ENCODE results near the gene ZFPL1. TPM values are rescaled to one million over a fixed set of nuclear protein-coding genes. Genes with fewer than 3 reads are reported as not detected.

The ZFPL1 gene
- total RNA-seq, 4 donors from 2014 or later, result 35.7 to 42.0 (median 40.6) TPM

DNA sequence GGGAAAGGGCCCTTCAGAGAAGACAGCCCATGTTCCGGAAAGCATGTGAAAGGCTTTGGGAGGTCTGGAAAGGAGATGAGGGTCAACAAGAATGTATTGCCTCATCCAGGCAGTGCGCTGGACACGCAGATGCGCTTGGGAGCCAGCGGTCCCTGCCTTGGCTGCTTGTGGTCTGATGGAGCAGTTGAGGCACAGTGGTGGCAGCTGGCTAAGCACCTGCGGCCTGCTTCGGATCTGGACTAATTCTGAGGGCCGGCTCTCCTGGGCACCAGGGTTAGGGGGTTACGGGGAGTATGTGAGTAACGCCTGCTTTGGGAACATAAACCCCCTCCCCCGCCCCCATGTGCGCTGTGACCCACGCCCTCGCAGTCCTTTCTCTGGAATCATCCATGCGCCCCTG lies 23.1 kb downstream of the ZFPL1 start:
- Histone ChIP-seq H3K36me3 (peaks cover 0 to 13% of the 10 kb centered on the region in 2 donors), H3K4me3 (no peak overlapping the region), H3K27me3 (no peaks in the 10 kb centered on the region), H3K4me1 (peaks cover 40 to 43% of the 10 kb centered on the region in 2 donors), H3K27ac (no peak overlapping the region), H3K9me3 (no peaks in the 10 kb centered on the region)
- ATAC-seq (no peak), DNase-seq (no peak)
- TF ChIP-seq, protein P1, sequence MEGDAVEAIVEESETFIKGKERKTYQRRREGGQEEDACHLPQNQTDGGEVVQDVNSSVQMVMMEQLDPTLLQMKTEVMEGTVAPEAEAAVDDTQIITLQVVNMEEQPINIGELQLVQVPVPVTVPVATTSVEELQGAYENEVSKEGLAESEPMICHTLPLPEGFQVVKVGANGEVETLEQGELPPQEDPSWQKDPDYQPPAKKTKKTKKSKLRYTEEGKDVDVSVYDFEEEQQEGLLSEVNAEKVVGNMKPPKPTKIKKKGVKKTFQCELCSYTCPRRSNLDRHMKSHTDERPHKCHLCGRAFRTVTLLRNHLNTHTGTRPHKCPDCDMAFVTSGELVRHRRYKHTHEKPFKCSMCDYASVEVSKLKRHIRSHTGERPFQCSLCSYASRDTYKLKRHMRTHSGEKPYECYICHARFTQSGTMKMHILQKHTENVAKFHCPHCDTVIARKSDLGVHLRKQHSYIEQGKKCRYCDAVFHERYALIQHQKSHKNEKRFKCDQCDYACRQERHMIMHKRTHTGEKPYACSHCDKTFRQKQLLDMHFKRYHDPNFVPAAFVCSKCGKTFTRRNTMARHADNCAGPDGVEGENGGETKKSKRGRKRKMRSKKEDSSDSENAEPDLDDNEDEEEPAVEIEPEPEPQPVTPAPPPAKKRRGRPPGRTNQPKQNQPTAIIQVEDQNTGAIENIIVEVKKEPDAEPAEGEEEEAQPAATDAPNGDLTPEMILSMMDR (IDR thresholded peaks at IDR 0.05 in 4 of 5, conservative IDR thresholded peaks at IDR 0.05 in 1 of 5), result no peak
- TF ChIP-seq POLR2A (IDR thresholded peaks at IDR 0.05), result no peak
- in situ Hi-C loops (cut with MboI; ENCODE audit: low sequenced_read_pairs in 4 of 4) (no loop called here), intact Hi-C loops (cut with DNase I; ENCODE audit: low total_unique reads) (no loop called here)

GRCh38 chr11:65107751-65108468 lies 23.9 kb downstream of the ZFPL1 start:
- Histone ChIP-seq H3K27me3 (no peaks in the 10 kb centered on the region), H3K36me3 (peaks cover 0 to 13% of the 10 kb centered on the region in 2 donors), H3K27ac (no peak overlapping the region), H3K4me1 (peaks cover 37 to 42% of the 10 kb centered on the region in 2 donors), H3K4me3 (no peak overlapping the region), H3K9me3 (no peaks in the 10 kb centered on the region)
- in situ Hi-C loops (cut with MboI; ENCODE audit: low sequenced_read_pairs in 4 of 4) (no loop called here), intact Hi-C loops (cut with DNase I; ENCODE audit: low total_unique reads) (no loop called here)
- ATAC-seq, result no peak
- no peak for DNase-seq
- no peak for TF ChIP-seq POLR2A (IDR thresholded peaks at IDR 0.05)
- TF ChIP-seq, protein P1 (IDR thresholded peaks at IDR 0.05 in 4 of 5, conservative IDR thresholded peaks at IDR 0.05 in 1 of 5), result no peak

DNA sequence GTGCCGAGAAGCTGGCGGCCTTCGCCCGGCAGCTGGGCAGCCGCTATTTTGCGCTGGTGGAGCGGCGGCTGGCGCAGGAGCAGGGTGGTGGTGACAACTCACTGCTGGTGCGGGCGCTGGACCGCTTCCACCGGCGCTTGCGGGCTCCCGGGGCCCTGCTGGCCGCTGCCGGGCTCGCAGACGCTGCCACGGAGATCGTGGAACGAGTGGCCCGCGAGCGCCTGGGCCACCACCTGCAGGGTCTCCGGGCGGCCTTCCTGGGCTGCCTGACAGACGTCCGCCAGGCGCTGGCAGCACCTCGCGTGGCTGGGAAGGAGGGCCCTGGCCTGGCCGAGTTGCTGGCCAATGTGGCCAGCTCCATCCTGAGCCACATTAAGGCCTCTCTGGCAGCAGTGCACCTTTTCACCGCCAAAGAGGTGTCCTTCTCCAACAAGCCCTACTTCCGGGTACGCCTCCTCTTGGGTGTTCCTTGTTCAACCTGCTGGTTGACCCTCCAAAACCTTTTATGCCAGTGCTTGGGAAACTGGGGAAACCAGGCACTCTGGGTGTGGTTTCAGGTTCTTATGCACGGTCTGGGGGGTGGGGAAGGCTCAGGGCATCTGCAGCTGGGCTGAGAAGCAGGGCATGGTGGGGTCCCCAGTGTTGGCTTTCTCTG lies 24.6 kb downstream of the ZFPL1 start:
- DNase-seq (no peak), ATAC-seq (no peak)
- Histone ChIP-seq H3K9me3 (no peaks in the 10 kb centered on the region), H3K4me1 (peaks cover 36 to 42% of the 10 kb centered on the region in 2 donors), H3K4me3 (no peak overlapping the region), H3K27ac (no peak overlapping the region), H3K36me3 (peaks cover 0 to 13% of the 10 kb centered on the region in 2 donors), H3K27me3 (no peaks in the 10 kb centered on the region)
- no peak for TF ChIP-seq POLR2A (IDR thresholded peaks at IDR 0.05)
- TF ChIP-seq, protein P1 (IDR thresholded peaks at IDR 0.05 in 4 of 5, conservative IDR thresholded peaks at IDR 0.05 in 1 of 5), result no peak
- intact Hi-C loops (cut with DNase I; ENCODE audit: low total_unique reads) (no loop called here), in situ Hi-C loops (cut with MboI; ENCODE audit: low sequenced_read_pairs in 4 of 4) (no loop called here)

GRCh38 chr11:65109231-65110198 lies 25.5 kb downstream of the ZFPL1 start:
- DNase-seq, result no peak
- TF ChIP-seq, protein P1 (IDR thresholded peaks at IDR 0.05 in 4 of 5, conservative IDR thresholded peaks at IDR 0.05 in 1 of 5), result no peak
- ATAC-seq, result no peak

More at GRCh38 chr11:65109231-65110198, 25.5 kb downstream of the ZFPL1 start:
- no peak overlapping the region for H3K27ac ChIP-seq
- no peak overlapping the region for H3K4me3 ChIP-seq
- intact Hi-C loops (cut with DNase I; ENCODE audit: low total_unique reads), result loop anchor here (1.0 to 10.0 kb wide), 2 partner anchors 72 to 255 kb away; partner anchors contain the start of gene CAPN1
- H3K27me3 ChIP-seq, result no peaks in the 10 kb centered on the region
- H3K4me1 ChIP-seq, result peaks cover 29 to 39% of the 10 kb centered on the region in 2 donors
- in situ Hi-C loops (cut with MboI; ENCODE audit: low sequenced_read_pairs in 4 of 4), result loop anchor here in 3 of 4 donors (5.0 kb wide), 1 partner anchor 73 kb away; the partner anchor contains the start of gene CAPN1 (in 3 of the 3)
- no peaks in the 10 kb centered on the region for H3K9me3 ChIP-seq
- peaks cover 0 to 13% of the 10 kb centered on the region in 2 donors for H3K36me3 ChIP-seq
